DMS53 treated with DMSO at 0.1 percent for 48 hours (cell line): ENCODE results near the gene HACD2.
A peak's percentile ranks its signal among the peaks of the same experiment; 100 is the strongest.
"Not testable (repeated sequence)": the region's sequence is repeated elsewhere in the genome, so short reads cannot be mapped to it uniquely, and the experiment has no call there.

Experiments
- DNase-seq: peaks from one replicate; lab custom pipeline; 2025; ENCODE audit not compliant: unreplicated experiment; lab: John Stamatoyannopoulos, UW

Gene HACD2

GRCh38 chr3:123611674-123612073, 26.8 kb upstream of the HACD2 start:
- not testable (repeated sequence) for DNase-seq

GRCh38 chr3:123611082-123611481, 26.2 kb upstream of the HACD2 start:
- no peak for DNase-seq

- no peak for DNase-seq
Measured at GRCh38 chr3:123610331-123610730, 25.5 kb upstream of the HACD2 start.

- no peak for DNase-seq
Measured at GRCh38 chr3:123609063-123609462, 24.2 kb upstream of the HACD2 start.

- DNase-seq: no peak
Measured at GRCh38 chr3:123608263-123608937, 23.5 kb upstream of the HACD2 start.

GRCh38 chr3:123606527-123606926, 21.7 kb upstream of the HACD2 start:
- no peak for DNase-seq

GRCh38 chr3:123605789-123606234, 21.0 kb upstream of the HACD2 start:
- peak; percentile 66 for DNase-seq

- not testable (repeated sequence) for DNase-seq
Measured at GRCh38 chr3:123603153-123603552, 18.3 kb upstream of the HACD2 start.

GRCh38 chr3:123602325-123602724, 17.5 kb upstream of the HACD2 start:
- peak; percentile 69 for DNase-seq

GRCh38 chr3:123600863-123601262, 16.0 kb upstream of the HACD2 start:
- DNase-seq: not testable (repeated sequence)

- DNase-seq: no peak
Measured at GRCh38 chr3:123597561-123597960, 12.7 kb upstream of the HACD2 start.

- DNase-seq: no peak
Measured at GRCh38 chr3:123595396-123596180, 10.7 kb upstream of the HACD2 start.

GRCh38 chr3:123593381-123593780, 8.5 kb upstream of the HACD2 start:
- DNase-seq: no peak

- no peak for DNase-seq
Measured at GRCh38 chr3:123590685-123591450, 6.0 kb upstream of the HACD2 start.

GRCh38 chr3:123587401-123587800, 2.5 kb upstream of the HACD2 start:
- no peak for DNase-seq

- no peak for DNase-seq
Measured at GRCh38 chr3:123586968-123587367, 2.1 kb upstream of the HACD2 start.

- DNase-seq: peak; percentile 36
Measured at GRCh38 chr3:123586131-123586530, 1.3 kb upstream of the HACD2 start.

- peak; percentile 34 for DNase-seq
Measured at GRCh38 chr3:123584284-123584987, 417 bp downstream of the HACD2 start.

GRCh38 chr3:123583561-123583960, 1.3 kb downstream of the HACD2 start:
- DNase-seq: no peak

GRCh38 chr3:123582315-123582714, 2.5 kb downstream of the HACD2 start:
- DNase-seq: no peak

GRCh38 chr3:123576122-123576521, 8.7 kb downstream of the HACD2 start:
- DNase-seq: no peak
